BLaER1 (cell line): ENCODE results near the gene CDC14A.

Experiments used
- H3K27ac ChIP-seq: shearing (Covaris generic); formaldehyde crosslinking; 2 replicates; pipeline ENCODE4 v1.8.1; 2022
- H3K27me3 ChIP-seq: shearing (Covaris generic); formaldehyde crosslinking; 2 replicates; pipeline ENCODE4 v1.8.1; 2022
- H3K36me3 ChIP-seq: shearing (Covaris generic); formaldehyde crosslinking; 2 replicates; pipeline ENCODE4 v1.8.1; 2022
- H3K4me1 ChIP-seq: shearing (Covaris generic); formaldehyde crosslinking; 2 replicates; pipeline ENCODE4 v1.8.1; 2022
- H3K4me2 ChIP-seq: shearing (Covaris generic); formaldehyde crosslinking; 2 replicates; pipeline ENCODE4 v1.8.1; 2022
- H3K4me3 ChIP-seq: shearing (Covaris generic); formaldehyde crosslinking; 2 replicates; pipeline ENCODE4 v1.8.1; 2022
- H3K9ac ChIP-seq: shearing (Covaris generic); formaldehyde crosslinking; 2 replicates; pipeline ENCODE4 v1.8.1; 2022
- H3K9me3 ChIP-seq: shearing (Covaris generic); formaldehyde crosslinking; 2 replicates; pipeline ENCODE4 v1.8.1; 2022
- H4K20me1 ChIP-seq: shearing (Covaris generic); formaldehyde crosslinking; 2 replicates; pipeline ENCODE4 v1.8.1; 2022
- Cebpa-rat ChIP-seq: shearing (Covaris generic); IDR thresholded peaks from 2 replicates; pipeline ENCODE4 v1.8.1; 2022

The CDC14A gene

GRCh38 chr1:100494393-100495084 lies 142.2 kb downstream of the CDC14A start:
- Histone ChIP-seq H3K9ac (no peak overlapping the region), H3K4me1 (no peaks in the 10 kb centered on the region), H3K9me3 (no peaks in the 10 kb centered on the region), H3K4me3 (no peak overlapping the region), H3K4me2 (no peak overlapping the region), H4K20me1 (no peaks in the 10 kb centered on the region), H3K36me3 (peaks cover 51% of the 10 kb centered on the region), H3K27ac (no peak overlapping the region), H3K27me3 (no peaks in the 10 kb centered on the region)
- no peak for TF ChIP-seq Cebpa-rat

GRCh38 chr1:100496896-100497295 lies 144.6 kb downstream of the CDC14A start:
- H3K27me3 ChIP-seq: no peaks in the 10 kb centered on the region
- no peaks in the 10 kb centered on the region for H4K20me1 ChIP-seq
- H3K4me3 ChIP-seq: no peak overlapping the region
- no peaks in the 10 kb centered on the region for H3K9me3 ChIP-seq
- no peak overlapping the region for H3K27ac ChIP-seq
- H3K36me3 ChIP-seq: peaks cover 67% of the 10 kb centered on the region
- no peaks in the 10 kb centered on the region for H3K4me1 ChIP-seq
- no peak overlapping the region for H3K9ac ChIP-seq
- no peak overlapping the region for H3K4me2 ChIP-seq
- TF ChIP-seq Cebpa-rat: peak; percentile 45; the same call in 1 of the 2 replicates

- H3K9ac ChIP-seq: no peak overlapping the region
- no peaks in the 10 kb centered on the region for H3K4me1 ChIP-seq
- no peaks in the 10 kb centered on the region for H3K9me3 ChIP-seq
- no peak for TF ChIP-seq Cebpa-rat
- H3K4me2 ChIP-seq: no peak overlapping the region
- H3K4me3 ChIP-seq: no peak overlapping the region
- H3K36me3 ChIP-seq: peaks cover 74% of the 10 kb centered on the region
- no peaks in the 10 kb centered on the region for H4K20me1 ChIP-seq
- no peak overlapping the region for H3K27ac ChIP-seq
- no peaks in the 10 kb centered on the region for H3K27me3 ChIP-seq
Measured at GRCh38 chr1:100497796-100498195, 145.5 kb downstream of the CDC14A start.

GRCh38 chr1:100499194-100499811 lies 147.0 kb downstream of the CDC14A start:
- Histone ChIP-seq H3K27me3 (no peaks in the 10 kb centered on the region), H3K36me3 (peaks cover 85% of the 10 kb centered on the region), H4K20me1 (no peaks in the 10 kb centered on the region), H3K4me1 (no peaks in the 10 kb centered on the region), H3K4me3 (no peak overlapping the region), H3K27ac (no peak overlapping the region), H3K9ac (no peak overlapping the region), H3K4me2 (no peak overlapping the region), H3K9me3 (no peaks in the 10 kb centered on the region)
- TF ChIP-seq Cebpa-rat: no peak

GRCh38 chr1:100502052-100502792 lies 149.9 kb downstream of the CDC14A start:
- Histone ChIP-seq H4K20me1 (no peaks in the 10 kb centered on the region), H3K4me2 (no peak overlapping the region), H3K27ac (no peak overlapping the region), H3K27me3 (no peaks in the 10 kb centered on the region), H3K9me3 (no peaks in the 10 kb centered on the region), H3K4me3 (no peak overlapping the region), H3K9ac (no peak overlapping the region), H3K36me3 (peaks cover 83% of the 10 kb centered on the region), H3K4me1 (no peaks in the 10 kb centered on the region)
- no peak; the same call in 1 of the 2 replicates for TF ChIP-seq Cebpa-rat

GRCh38 chr1:100506217-100506616 lies 153.9 kb downstream of the CDC14A start:
- Histone ChIP-seq H3K27ac (no peak overlapping the region), H3K36me3 (peaks cover 73% of the 10 kb centered on the region), H3K4me1 (no peaks in the 10 kb centered on the region), H3K4me2 (no peak overlapping the region), H3K9ac (no peak overlapping the region), H4K20me1 (no peaks in the 10 kb centered on the region), H3K9me3 (no peaks in the 10 kb centered on the region), H3K27me3 (no peaks in the 10 kb centered on the region), H3K4me3 (no peak overlapping the region)
- TF ChIP-seq Cebpa-rat: no peak

GRCh38 chr1:100510451-100510850 lies 158.1 kb downstream of the CDC14A start:
- Histone ChIP-seq H3K4me1 (no peaks in the 10 kb centered on the region), H3K27me3 (no peaks in the 10 kb centered on the region), H3K4me3 (no peak overlapping the region), H3K9me3 (no peaks in the 10 kb centered on the region), H3K27ac (no peak overlapping the region), H3K4me2 (no peak overlapping the region), H3K36me3 (peaks cover 59% of the 10 kb centered on the region), H4K20me1 (no peaks in the 10 kb centered on the region), H3K9ac (no peak overlapping the region)
- TF ChIP-seq Cebpa-rat: no peak

GRCh38 chr1:100511058-100511457 lies 158.8 kb downstream of the CDC14A start:
- no peak overlapping the region for H3K4me3 ChIP-seq

GRCh38 chr1:100511773-100512172 lies 159.5 kb downstream of the CDC14A start:
- Histone ChIP-seq H3K9ac (no peak overlapping the region), H3K4me1 (no peaks in the 10 kb centered on the region), H3K27me3 (no peaks in the 10 kb centered on the region), H3K4me2 (no peak overlapping the region), H3K27ac (no peak overlapping the region), H3K4me3 (no peak overlapping the region), H4K20me1 (no peaks in the 10 kb centered on the region), H3K9me3 (no peaks in the 10 kb centered on the region), H3K36me3 (peaks cover 57% of the 10 kb centered on the region)
- no peak for TF ChIP-seq Cebpa-rat

More at GRCh38 chr1:100511058-100511457, 158.8 kb downstream of the CDC14A start:
- Histone ChIP-seq H3K27me3 (no peaks in the 10 kb centered on the region), H3K9me3 (no peaks in the 10 kb centered on the region), H3K27ac (no peak overlapping the region), H4K20me1 (no peaks in the 10 kb centered on the region), H3K36me3 (peaks cover 55% of the 10 kb centered on the region), H3K9ac (no peak overlapping the region), H3K4me1 (no peaks in the 10 kb centered on the region), H3K4me2 (no peak overlapping the region)
- no peak for TF ChIP-seq Cebpa-rat

GRCh38 chr1:100512803-100513352 lies 160.6 kb downstream of the CDC14A start:
- Histone ChIP-seq H3K4me3 (no peak overlapping the region), H3K36me3 (peaks cover 53% of the 10 kb centered on the region), H4K20me1 (no peaks in the 10 kb centered on the region), H3K27ac (no peak overlapping the region), H3K27me3 (no peaks in the 10 kb centered on the region), H3K4me2 (no peak overlapping the region), H3K9ac (no peak overlapping the region), H3K9me3 (no peaks in the 10 kb centered on the region), H3K4me1 (no peaks in the 10 kb centered on the region)
- TF ChIP-seq Cebpa-rat: no peak
